Erythroblast (primary cell): ENCODE data around the gene FGFR3.

ENCODE experiments used
- GATA1 ChIP-seq: IDR thresholded peaks from 2 replicates; pipeline ENCODE4 v1.6.1; 2011; ENCODE audit warnings: low read depth, mild to moderate bottlenecking, control low read depth, low read length, moderate library complexity
- POLR2A ChIP-seq: IDR thresholded peaks from 2 replicates; pipeline ENCODE4 v1.6.1; 2011; ENCODE audit warnings: mild to moderate bottlenecking, low read length

DNA sequence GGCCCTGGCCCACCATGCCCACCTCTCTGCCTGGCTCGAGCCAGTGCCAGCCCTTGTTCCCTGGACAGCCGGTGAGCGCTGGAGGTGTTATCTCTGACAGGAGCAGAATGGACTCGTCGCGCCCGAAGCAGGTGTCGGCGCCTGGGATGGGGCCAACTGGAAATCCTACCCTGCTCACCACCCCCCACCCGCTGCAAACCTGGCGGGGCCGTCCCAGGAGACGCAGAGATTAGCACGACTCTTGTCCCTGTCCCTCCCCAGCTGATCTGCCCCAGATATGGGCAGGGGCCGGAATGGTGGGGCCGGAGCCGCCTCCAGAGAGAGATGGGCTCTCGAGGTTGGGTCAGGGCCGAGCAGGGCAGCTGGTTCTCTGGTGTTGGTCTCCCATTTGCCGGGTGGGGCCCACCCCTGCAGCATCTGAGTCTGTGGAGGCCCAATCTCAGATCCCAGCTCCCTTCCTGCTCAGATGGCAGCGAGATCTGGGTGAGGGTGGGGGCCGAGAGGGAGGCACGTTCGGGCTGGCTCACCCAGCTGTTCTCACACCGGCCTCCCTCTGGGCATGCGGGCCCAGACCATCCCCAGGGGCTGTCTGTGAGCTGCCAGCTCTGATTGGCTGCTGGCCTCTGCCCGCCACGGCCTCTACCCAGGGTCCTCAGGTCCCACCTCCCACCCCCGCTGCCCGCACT, 20.1 kb upstream of the FGFR3 start:
- TF ChIP-seq POLR2A (no peak), GATA1 (no peak)
